ENCODE measurements around the gene MTR. TPM values are rescaled to one million over a fixed set of nuclear protein-coding genes. Genes with fewer than 3 reads are reported as not detected.

The MTR gene
- total and polyA plus RNA-seq, 10 donors, result 4.4 to 65.4 (median 42.0) TPM

DNA sequence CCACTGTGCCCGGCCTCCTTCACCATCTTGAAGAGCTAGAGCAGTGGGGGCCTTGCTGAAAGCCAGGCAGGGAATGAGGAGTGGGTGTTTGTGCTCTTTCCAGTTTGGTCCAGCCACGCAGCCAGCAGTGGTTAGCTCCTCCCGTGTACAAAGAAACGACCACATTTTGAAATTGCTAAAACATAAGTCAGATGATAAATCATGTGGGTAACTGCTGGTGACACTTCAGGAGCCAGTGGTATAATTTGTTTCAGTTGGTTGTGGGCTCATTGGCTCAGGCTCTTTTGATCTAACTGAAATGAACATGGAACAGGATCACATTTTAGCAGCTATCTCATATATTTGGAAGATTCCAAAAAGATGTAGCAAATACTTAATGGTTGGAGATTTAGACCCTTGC, 87.6 kb downstream of the MTR start:
- WGBS, 5 donors, result 44 to 83% (median 80%) methylated on average over 4 of the region's 4 CpGs
- Histone ChIP-seq H3K4me3 (no peak overlapping the region), H3K9me3 (no peaks in the 10 kb centered on the region), H3K27me3 (replicated peaks in 1 of 7) (no peaks in the 10 kb centered on the region), H3K36me3 (peaks cover 3 to 99% (median 31%) of the 10 kb centered on the region in 6 donors), H3K4me1 (peaks cover 0 to 4% (median 0%) of the 10 kb centered on the region in 6 donors), H3K27ac (no peak overlapping the region)
- TF ChIP-seq POLR2AphosphoS5 (IDR thresholded peaks at IDR 0.05), result no peak
- TF ChIP-seq, protein P1, sequence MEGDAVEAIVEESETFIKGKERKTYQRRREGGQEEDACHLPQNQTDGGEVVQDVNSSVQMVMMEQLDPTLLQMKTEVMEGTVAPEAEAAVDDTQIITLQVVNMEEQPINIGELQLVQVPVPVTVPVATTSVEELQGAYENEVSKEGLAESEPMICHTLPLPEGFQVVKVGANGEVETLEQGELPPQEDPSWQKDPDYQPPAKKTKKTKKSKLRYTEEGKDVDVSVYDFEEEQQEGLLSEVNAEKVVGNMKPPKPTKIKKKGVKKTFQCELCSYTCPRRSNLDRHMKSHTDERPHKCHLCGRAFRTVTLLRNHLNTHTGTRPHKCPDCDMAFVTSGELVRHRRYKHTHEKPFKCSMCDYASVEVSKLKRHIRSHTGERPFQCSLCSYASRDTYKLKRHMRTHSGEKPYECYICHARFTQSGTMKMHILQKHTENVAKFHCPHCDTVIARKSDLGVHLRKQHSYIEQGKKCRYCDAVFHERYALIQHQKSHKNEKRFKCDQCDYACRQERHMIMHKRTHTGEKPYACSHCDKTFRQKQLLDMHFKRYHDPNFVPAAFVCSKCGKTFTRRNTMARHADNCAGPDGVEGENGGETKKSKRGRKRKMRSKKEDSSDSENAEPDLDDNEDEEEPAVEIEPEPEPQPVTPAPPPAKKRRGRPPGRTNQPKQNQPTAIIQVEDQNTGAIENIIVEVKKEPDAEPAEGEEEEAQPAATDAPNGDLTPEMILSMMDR (IDR thresholded peaks at IDR 0.05 in 8 of 11, conservative IDR thresholded peaks at IDR 0.05 in 3 of 11), result no peak
- intact Hi-C loops (cut with DNase I; ENCODE audit: low total_unique reads), result no loop called here
- no peak for DNase-seq

DNA sequence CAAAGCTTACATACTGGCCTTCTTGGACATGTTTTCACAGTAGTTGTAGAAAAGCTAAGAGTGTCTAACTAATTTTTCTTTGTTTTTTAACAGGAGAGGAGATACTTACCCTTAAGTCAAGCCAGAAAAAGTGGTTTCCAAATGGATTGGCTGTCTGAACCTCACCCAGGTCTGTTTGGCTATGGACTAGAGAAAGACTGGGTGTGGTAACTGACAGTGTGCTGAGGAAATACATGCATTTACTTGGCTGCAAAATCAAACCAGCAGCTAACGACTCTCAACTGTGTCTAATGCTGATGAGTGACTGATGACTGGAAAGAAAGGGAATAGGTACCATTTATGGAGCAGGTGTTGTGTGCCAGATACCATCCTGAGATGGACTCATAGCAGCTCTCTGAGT, 91.1 kb downstream of the MTR start:
- DNase-seq, result no peak
- TF ChIP-seq POLR2AphosphoS5 (IDR thresholded peaks at IDR 0.05) (no peak), POLR2A (IDR thresholded peaks at IDR 0.05) (no peak)
- TF ChIP-seq, protein P1 (IDR thresholded peaks at IDR 0.05 in 8 of 11, conservative IDR thresholded peaks at IDR 0.05 in 3 of 11), result no peak
- Histone ChIP-seq H3K4me1 (no peaks in the 10 kb centered on the region), H3K27ac (no peak overlapping the region), H3K36me3 (peaks cover 3 to 100% (median 53%) of the 10 kb centered on the region in 6 donors), H3K27me3 (replicated peaks in 1 of 7) (no peaks in the 10 kb centered on the region), H3K9me3 (no peaks in the 10 kb centered on the region), H3K4me3 (no peak overlapping the region)
- whole genome bisulfite sequencing, 5 donors, result 71 to 97% (median 86%) methylated on average over 1 of the region's 1 CpG
- intact Hi-C loops (cut with DNase I; ENCODE audit: low total_unique reads), result no loop called here

DNA sequence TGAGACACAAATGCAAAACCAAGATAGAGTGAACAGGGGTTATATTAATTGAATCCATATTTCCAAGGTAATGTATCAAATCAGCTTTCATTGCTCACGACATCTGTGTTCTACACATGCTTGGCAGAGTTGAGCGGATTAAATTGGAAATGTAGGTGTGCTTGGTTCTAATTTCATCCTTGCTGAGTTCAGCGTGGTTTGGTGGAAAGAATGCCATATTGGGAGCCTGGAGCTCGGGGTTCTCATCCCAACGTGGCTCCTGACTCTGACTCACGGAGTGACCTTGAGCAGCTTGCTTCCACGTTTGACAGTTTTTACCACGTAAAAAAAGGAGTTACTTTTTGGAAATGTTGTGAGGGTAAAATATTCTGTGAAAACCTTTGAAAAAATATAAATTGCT, 92.0 kb downstream of the MTR start:
- H3K27me3 ChIP-seq (replicated peaks in 1 of 7), result no peaks in the 10 kb centered on the region
- WGBS, 5 donors, result 91 to 95% (median 92%) methylated on average over 8 of the region's 8 CpGs
- intact Hi-C loops (cut with DNase I; ENCODE audit: low total_unique reads), result no loop called here

DNA sequence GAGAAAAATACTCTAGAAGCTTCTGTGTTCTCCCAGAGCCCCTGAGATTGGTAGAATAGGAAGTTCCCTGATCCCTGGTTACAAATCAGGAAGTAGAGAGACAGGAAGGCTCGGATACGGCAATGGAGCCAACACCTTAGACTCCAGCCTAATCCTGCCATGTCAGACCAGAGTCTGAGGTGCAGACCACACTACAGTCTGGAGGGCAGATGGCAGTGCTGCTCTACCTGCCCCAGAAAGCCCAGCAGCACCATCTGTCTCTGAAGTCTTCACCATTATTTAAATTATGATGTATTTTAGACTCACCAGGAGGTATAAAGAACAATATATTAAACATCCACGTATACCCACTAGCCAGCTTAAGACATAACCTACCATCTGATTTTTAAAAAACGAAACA, 93.0 kb downstream of the MTR start:
- TF ChIP-seq POLR2AphosphoS5 (IDR thresholded peaks at IDR 0.05) (no peak), POLR2A (IDR thresholded peaks at IDR 0.05) (no peak)
- Histone ChIP-seq H3K36me3 (peaks cover 3 to 100% (median 71%) of the 10 kb centered on the region in 6 donors), H3K27ac (peak overlapping the region in 1 of 8 donors; percentile 11), H3K4me3 (no peak overlapping the region), H3K4me1 (no peaks in the 10 kb centered on the region), H3K27me3 (replicated peaks in 1 of 7) (no peaks in the 10 kb centered on the region), H3K9me3 (no peaks in the 10 kb centered on the region)
- 66 to 82% (median 76%) methylated on average over 4 of the region's 4 CpGs for WGBS, 5 donors
- no peak for DNase-seq
- intact Hi-C loops (cut with DNase I; ENCODE audit: low total_unique reads), result no loop called here

More for the DNA sequence above, 92.0 kb downstream of the MTR start:
- Histone ChIP-seq H3K9me3 (no peaks in the 10 kb centered on the region), H3K4me1 (no peaks in the 10 kb centered on the region), H3K27ac (no peak overlapping the region), H3K36me3 (peaks cover 3 to 100% (median 61%) of the 10 kb centered on the region in 6 donors), H3K4me3 (no peak overlapping the region)
- TF ChIP-seq POLR2AphosphoS5 (IDR thresholded peaks at IDR 0.05) (no peak), POLR2A (IDR thresholded peaks at IDR 0.05) (no peak)
- TF ChIP-seq, protein P1 (IDR thresholded peaks at IDR 0.05 in 8 of 11, conservative IDR thresholded peaks at IDR 0.05 in 3 of 11), result no peak
- no peak for DNase-seq

DNA sequence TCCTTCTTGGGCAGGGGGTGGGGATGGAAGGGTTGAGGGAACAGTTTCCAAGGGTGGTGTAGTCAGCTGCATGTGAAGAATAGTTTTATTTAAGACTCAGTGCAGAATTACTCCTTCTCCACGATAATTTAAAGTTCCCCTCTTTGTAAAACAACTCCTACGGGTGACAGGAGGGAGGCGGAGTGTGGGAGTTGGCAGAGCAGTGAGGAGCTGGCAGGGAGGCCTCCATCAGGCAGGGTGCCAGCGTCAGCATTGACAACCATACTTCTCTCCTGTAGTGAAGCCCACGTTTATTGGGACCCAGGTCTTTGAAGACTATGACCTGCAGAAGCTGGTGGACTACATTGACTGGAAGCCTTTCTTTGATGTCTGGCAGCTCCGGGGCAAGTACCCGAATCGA, 93.8 kb downstream of the MTR start:
- DNase-seq, result no peak
- intact Hi-C loops (cut with DNase I; ENCODE audit: low total_unique reads), result no loop called here
- Histone ChIP-seq H3K36me3 (peaks cover 3 to 100% (median 77%) of the 10 kb centered on the region in 6 donors), H3K4me1 (no peaks in the 10 kb centered on the region), H3K27ac (no peak overlapping the region), H3K4me3 (no peak overlapping the region), H3K9me3 (no peaks in the 10 kb centered on the region), H3K27me3 (replicated peaks in 1 of 7) (no peaks in the 10 kb centered on the region)
- no peak for TF ChIP-seq POLR2AphosphoS5 (IDR thresholded peaks at IDR 0.05)
- TF ChIP-seq, protein P1 (IDR thresholded peaks at IDR 0.05 in 8 of 11, conservative IDR thresholded peaks at IDR 0.05 in 3 of 11), result no peak
- TF ChIP-seq POLR2A (IDR thresholded peaks at IDR 0.05), result no peak
- WGBS, 5 donors, result 77 to 89% (median 86%) methylated on average over 8 of the region's 8 CpGs
